Pons (tissue), 1 donor: Measurements from ENCODE around the gene PMVK.

Experiments
- DNase-seq: peaks from one replicate; pipeline ENCODE4 v3.0.0-alpha.2; 2016; ENCODE audit warnings: low spot score

Gene PMVK

DNA sequence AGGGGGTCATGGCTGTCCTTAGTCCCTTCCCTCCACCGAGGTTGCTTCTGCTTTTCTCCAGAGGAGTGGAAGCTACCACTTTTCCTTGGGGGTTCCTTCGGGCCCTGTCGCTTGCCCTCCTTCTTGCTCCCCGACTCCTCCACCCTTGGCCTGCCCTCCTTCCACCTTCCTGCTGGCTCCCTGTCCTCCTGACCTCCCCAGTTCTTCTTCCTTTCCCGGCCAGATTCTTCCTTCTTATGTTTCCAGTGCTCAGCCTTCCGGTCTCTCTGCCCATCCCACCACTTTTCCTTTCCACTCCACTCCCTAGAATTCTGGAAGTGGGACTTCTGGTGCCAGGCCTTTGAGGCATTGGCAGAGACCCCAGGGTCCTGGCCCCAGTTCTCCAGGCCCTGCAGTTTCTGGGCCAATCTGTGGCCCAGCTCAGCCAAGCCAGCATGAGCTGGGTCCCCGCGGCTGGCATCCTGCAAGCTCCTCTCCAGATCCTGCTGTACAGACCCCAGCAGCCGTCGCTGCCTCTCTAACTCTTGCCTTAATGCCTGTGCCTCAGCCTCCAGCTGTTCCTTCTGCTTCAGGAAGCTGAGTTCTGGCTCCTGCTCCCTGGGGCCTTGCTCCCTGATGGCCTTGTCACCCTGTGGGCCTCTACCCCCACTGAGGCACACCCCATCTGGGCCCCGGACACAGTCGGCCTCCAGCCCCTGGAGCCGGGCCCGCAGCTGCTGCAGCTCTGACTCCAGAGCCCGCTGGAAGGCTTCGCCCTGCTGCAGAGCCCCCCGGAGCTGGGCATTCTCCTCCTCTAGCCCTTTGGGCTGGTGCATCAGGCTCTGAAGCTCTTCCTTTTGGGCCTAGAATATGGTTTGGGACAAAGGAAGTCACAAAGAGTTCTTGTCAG lies 9.7 kb upstream of the PMVK start:
- no peak for DNase-seq

DNA sequence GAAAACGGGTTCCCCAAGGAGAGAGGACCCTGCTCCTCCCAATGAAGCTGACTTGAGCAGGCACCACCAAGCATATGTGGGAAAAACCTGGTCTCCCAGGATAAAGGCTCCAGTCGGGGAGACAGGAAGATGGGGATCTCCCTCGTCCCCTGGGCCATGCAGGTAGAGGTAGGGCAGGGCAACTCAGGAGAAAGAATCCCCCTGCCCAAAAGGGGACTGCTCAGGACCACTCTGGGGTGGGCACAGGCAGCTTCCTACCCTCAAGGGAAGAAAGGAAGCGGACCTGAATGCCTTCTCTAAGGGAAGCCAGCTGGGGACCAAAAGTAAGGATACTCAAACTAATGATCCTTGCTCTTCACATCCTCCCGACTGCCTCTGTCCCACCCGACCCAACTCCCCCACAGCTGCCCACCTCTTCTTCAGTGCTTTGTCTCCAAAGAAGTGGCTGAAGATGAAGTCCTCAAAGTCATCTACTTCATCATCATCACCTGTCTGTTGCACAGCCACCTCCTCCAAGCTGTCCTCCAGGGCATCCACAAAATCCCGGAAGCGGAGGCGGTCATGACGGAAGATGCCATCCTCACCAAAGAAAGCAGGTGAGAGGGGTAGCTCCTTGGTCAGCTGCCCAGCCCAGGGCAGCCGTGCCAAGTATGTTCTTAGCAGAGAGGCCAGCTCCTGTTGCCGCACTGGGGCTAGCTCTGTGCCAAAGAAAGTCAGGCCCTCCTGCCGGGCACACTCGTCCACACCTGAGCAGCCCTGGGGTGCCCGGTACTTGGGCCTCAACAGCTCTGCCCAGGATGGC lies 8.8 kb upstream of the PMVK start:
- DNase-seq, result no peak

DNA sequence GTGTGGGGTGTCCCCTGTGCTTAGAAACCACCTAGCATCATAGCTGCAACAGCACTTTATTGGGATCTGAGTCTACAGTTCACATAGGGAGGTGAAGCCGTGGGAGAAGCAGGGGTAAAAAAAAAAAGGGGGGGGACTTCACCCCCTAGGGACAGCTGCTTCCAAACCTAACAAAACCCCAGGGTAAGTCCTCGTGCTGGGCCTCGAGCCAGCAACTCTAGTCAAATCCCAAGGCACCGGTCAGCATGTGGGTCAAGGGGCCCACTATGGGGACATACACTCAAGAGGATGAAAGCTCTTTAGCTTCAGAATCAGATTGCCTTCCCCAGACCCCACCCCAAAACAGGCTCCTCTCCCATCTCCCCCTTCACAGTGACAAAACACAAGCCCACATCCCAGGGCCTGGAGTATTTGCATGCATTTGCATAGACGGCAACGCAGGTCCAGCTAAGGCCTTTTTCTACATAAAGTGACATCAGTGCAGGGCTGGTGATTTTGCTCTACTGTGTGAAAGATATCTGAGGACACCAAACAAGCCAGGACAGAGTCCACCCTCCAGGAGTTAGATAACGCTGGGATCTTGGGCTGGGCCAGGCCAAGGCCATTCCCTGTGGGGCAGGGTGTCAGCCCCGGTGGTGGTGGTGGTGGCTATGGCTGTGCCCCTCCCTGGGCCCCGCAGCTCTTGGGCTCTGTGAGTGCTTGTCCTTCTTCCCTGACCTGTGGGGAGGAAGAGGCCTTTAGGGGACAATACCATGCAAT lies 8.1 kb upstream of the PMVK start:
- DNase-seq, result no peak

DNA sequence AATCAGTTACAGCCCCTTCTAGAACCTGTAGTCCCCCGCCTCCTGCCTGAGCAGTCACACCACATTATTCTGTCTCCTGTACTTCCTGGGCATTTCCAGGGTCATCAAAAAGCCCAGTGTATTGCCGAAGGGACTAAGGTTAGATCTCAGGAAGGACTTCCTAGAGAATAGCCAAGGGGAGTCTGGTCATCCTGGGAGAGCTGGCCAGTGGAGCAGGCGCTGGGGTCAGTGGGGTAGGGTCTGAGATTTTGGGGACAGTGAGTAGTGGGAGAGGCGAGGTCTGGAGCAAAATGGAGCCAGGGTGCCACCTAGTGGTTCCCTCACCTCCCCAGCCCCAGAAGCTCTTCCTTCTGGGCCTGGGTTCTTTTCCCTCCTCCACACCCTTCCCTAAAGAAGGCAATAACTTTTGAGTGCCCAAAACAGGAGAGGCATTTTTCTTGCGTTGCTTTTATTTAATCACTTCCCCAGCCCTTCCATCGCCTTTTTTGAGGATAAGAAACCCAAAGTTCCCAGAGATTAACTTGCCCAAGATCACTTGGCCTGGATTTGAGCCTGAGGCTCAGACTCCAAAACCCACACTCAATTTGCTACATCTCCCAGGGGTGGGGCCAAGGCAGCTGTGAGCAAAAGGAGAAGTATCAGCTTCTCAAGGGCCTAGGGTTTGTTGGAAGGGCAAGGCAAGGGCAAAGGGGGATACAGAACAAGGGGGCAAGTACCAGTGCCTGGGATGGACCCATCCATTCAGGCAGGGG lies 7.3 kb upstream of the PMVK start:
- no peak for DNase-seq

DNA sequence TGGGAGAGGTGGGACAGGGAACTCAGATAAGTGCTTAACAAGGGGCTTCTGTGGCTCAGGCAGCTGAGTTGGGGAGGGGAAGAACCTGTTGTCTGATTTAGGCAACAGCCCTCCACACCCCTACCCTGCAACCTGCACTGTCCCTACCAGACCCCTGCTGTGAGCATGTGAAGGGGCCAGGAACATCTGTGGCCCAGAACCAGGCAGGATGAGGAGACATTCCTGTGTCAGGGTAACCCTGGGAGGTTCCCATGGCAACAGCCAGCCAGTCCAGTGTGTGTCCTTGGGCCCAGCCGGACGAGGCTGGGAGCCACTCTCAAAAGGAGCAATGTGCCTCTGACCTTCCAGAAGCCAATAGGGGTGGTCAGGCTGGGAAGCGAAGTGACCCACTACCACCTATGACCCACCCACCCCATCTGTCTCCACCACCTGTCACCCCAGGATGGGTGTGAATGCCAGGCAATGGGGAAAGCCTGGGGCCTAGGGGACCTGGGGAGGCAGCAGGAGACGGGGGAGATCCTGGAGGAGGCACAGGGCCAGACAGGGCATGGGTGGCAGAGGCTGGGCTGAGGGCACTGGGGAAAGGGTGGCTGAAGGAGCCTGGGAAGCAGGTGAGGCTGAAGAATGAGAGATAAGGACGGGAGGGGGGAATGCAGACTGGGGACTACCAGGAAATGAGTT lies 5.0 kb upstream of the PMVK start:
- DNase-seq, result no peak

DNA sequence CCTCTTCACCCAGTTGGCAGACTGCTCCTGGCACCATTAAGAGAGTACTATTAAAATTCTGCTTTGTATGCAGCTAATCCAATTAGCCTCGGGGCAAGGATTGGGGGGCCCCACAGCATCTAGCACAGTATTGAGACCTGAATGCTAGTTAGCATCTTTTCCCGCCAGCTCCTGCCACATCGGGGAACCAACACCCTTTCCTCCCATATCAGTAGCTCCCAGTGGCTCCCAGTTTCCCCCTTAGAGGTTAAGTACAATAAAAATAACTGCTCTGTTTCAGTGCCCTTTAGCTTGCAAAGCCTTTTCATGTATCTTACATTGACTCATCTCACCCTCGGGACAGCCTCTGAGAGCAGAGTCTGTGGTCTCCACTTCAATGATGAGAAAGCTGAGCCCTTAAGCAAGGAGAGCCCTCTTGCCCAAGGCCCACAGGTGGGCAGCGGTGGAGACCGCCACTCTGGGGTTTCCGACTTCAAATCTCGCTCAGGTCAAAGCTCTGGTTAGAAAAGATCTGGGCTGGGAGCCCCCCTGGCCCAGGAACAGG lies 4.2 kb upstream of the PMVK start:
- DNase-seq, result no peak

DNA sequence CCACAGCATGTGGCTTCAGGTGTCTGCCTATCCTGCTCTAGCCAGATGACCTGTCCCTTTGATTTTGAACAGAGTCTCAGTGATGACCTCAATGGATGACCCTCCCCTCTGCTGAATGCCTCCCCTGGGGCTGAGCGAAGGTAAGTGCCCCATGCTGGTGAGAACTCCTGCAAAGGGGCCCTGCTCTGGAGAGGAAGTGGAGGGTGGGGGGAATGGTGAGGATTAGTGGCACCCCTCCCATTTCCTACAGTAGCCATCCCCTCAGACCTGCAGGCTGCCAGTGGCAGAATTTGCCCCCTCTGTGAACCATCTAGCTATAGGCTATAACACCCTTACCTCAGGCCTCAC lies 3.7 kb upstream of the PMVK start:
- DNase-seq, result no peak

DNA sequence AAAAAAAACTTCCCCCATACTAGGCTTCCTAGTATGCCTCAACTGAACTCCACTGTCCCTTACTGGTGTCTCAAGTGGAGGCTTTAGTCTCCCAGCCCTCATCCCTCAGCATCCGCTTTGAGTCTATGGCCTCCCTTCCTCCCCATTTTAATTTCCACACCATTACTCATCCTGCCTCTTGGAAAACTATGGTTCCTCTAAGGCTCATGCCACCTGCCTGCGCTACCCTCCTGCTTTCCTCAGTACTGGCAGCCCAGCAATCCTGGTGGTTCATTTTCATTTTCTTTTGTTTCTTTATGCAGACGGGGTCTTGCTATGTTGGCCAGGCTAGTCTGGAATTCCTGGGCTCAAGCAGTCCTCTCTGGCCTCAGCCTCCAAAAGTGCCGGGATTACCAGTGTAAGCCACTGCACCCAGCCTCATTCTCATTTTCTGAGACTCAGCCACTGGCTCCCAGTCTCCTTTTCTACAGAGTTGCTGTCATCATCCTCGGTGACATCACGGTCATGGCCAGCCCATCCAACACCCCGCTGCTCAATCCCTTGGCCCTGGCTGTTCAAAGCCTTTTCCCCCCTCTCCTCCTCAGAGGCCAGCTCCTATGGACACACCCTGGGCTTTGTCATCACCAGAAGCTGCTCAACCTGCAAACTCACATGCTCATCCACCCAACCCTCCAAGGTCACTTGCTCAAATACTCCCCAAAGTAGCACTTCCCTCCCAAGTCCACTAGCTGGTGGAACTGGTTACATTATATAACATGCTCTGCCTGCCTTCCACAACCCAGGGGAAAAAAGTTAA lies 2.3 kb upstream of the PMVK start:
- DNase-seq, result no peak

DNA sequence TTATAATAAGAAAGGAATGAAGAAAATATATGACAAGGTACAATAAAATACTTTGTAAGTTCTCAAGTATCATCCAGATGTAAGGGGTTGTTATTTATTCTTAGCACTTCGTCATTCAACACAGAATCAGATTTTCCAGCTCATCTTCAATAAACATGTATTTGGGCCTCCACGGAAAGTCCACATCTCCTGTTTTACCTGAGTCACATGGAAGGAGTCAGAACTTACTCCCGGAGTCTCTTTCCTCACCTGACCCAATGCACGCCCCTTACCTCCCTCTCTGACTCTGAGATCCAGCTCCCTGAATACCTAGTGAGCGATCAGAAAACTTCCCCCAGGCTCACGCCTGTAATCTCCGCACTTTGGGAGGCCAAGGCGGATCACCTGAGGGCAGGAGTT lies 1.5 kb upstream of the PMVK start:
- DNase-seq, result no peak

DNA sequence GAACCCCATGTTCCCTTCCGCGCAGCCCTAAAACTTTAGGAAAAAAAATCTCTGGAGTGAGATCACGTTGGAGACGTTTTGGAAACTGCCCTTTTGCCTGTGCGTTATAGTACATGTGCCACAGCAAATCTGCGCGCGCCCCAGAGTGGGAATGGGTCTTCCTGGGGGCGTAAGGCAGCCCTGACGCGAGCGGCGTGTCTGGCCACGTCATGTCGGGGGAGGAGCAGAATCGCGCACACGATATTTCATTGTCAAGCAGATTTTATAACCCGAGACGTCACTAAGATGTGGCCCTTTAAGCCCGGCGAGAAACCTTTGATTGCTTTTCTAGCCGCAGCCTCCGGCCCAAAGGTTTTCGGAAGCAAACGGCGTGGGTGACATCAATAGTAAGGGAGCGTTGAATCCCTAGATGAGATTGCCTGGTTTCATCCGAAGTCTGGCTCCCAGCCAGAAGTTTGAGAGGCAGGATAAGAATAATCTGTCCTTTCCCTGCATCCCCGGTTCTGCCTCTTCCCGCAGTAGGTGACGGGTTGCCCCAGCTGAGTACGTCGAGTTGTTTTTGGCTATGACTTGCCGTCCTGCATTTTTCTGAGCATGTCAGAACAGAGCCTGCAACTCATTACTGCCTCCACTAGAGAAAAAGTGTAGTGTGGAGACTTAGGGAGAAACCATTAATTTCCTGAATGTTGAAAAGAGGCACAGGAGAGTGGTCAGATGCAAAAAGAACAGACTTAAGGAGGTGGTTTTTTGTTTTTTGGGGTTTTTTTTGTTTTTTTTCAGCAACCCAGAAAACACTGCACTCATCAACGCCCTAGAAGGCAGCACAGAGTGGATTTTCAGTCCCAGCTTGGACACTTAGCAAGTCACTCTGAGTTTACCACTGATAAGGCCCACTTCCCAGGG lies 817 bp upstream of the PMVK start:
- peak; percentile 96 for DNase-seq

DNA sequence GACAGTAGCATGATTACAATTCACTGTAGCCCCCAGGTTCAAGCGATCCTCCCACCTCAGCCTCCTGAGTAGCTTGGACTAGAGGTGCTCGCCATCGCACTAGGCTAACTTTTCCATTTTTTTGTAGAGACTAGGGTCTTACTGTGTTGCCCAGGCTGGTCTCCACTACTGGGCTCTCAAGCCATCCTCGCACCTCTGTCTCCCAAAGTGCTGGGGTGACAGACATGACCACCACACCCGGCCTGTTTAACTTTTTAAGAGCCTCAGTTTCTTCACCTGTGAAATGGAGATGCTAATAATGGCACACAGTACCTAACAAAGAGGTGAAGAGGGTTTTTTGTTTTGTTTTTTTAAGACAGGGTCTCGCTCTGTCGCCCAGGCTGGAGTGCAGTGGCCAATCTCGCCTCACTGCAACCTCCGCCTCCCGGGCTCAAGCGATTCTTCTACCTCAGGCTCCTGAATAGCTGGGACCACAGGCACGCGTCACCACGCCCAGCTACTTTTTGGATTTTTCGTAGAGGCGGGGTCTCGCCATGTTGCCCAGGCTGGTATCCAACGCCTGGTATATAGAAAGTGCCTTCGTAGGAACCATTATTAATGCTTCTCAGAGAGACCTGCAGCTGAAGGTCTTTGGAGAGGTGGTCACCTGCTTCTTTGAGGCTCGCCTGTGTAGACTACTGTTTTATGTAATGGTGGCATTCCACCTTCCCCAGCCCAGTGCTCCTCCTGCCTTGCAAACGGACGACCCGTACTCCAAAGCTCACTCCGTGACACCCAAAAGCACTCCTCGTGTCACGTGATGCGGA lies 567 bp downstream of the PMVK start:
- no peak for DNase-seq

DNA sequence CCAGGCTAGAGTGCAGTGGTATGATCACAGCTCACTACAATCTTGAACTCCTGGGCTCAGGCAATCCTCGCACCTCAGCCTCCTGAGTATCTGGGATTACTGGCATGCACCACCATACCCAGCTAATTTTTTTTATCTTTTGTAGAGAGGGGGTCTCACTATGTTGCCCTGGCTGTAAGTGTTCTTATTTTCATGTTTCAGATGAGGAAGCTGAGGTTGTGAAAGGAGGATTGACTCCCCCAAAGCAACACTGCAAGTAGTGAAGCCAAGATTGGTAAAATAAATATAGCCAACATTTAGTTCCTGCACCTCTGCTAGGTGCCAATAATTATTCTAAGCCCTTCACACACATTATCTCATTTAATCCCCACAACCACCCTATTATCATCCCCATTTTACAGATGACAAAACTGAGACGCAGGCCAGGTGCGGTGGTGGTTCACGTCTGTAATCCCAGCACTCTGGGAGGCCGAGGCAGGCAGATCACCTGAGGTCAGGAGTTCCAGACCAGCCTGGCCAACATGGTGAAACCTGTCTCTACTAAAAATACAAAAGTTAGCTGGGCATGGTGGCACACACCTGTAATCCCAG lies 2.1 kb downstream of the PMVK start:
- no peak for DNase-seq

DNA sequence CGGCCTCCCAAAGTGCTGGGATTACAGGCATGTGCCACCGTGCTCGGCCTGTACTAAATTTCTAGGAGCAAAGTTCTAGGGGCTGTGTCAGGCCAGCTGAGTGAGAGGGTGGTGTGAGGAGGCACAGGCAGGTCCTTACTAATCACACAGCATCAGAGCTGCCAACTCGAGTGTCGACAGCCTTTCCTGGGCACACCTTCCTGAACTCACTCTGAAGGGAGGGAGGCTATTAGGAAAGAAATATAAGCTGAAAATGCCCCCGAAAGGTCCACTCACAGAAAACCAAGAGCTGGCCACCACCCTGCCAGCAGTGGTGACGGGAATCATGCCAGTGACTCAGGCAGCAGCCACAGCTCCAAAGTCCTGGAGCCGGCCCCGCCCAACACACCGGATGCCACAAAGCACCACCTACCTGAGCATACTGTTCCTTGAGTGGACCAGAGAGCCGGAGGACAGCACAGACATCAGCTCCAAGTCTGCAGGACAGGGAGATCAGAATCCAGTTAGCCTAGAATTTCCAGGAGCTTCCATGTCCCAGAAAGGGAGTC lies 4.5 kb downstream of the PMVK start:
- no peak for DNase-seq

DNA sequence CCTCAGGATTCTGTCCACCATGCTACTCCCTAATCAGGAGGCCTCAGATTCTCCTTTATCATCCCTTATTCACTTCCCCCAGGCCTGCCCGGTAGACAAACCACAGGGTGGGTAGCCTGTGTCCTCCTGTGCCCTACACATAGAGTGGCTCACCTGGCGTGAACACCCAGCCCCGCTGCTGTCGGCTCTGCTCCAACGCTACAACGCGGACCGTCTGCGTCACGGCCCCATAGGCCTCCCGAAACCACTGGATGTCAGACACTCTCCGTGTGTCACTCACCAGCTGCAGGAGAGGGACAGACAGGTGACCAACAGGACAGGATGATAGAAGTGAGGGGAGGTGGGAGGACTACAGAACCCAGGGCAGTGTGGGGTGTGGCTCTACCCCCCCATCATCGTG lies 10.3 kb downstream of the PMVK start:
- no peak for DNase-seq

DNA sequence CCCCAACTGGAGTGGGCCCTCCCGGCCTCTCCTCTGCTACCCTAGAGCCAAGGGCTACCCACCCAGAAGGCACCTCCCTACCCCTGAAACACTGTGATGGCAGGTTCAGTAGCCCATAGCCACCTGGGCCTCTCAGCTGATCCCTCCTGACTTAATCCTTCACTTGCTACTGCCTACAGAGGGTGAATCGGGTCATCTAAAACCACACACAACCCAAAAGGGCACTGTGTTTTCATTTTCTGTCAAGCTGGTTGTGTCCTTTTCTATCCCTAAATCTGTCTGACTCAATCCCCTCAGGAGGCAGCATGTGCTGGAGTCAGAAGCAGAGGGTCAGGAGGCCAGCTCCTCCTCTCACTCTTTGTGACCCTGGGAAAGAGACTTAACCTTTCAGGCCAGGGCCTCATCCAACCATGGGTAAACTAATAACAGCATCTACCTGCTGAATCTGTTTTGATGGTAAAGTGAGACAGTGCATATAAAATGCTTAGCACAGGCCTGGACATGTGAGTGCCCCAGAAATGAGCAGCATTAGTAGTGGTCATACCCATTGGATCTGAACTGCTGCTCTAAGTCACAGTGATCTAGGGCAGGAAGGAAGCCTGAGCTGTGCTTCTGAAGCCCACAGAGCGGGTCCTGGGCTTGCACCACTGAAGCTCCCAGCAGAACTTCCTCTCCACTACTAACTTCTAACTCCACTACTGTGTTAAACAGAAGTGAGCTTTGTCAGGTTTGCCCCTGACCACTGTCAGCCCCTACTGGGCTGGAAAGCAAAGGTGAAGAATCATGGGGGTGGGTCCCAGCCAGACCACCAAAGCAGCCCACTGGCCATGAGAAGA lies 11.0 kb downstream of the PMVK start:
- DNase-seq, result no peak

DNA sequence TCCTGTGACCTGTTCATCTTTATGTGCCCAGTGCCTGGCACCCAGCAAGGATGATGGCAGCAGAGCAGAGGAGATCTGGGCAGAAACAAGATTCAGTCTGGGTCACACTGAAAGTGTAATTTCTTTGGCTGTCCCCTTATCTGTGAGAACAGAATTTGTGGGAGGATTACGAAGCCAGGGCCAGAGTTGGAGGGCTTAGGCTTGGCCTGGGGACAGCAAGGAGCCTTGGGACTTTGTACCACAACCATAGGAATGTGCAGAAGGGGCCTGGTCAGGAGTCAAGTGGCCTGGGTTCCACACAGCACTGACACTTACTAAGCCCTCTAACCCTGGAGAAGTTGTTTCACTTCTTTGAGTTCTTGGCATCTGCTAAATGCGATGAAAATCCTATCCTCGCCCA lies 12.8 kb downstream of the PMVK start:
- no peak for DNase-seq

DNA sequence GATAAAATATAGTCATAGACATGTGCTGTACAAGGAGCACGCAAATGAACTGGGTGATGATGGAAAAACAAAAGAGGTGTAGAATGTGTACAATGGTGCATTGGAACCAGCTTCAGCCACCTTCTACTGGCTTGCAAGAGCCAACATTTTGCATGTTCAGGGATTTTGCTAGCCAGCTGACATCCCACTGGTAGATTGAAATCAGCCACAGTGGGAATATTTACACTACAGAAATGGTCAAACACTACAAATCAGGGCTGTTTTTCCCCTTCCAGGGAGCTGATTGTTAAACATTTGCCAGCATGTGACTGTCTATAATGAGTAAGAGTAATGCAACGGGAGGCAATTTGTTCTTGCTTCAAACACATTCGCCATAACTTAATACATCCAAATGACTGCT lies 23.2 kb downstream of the PMVK start:
- no peak for DNase-seq
